Activated effector memory CD4-positive, alpha-beta T cell treated with anti-CD3 and anti-CD28 coated beads, Interleukin-2, amount 50 U/mL, for 16 hours (primary cell): ENCODE data around the gene PPL.
"Not testable (repeated sequence)": the region's sequence is repeated elsewhere in the genome, so short reads cannot be mapped to it uniquely, and the experiment has no call there.

Experiments
- DNase-seq: peaks from one replicate; pipeline ENCODE4 v3.0.0-alpha.2; 2020

Gene PPL

DNA sequence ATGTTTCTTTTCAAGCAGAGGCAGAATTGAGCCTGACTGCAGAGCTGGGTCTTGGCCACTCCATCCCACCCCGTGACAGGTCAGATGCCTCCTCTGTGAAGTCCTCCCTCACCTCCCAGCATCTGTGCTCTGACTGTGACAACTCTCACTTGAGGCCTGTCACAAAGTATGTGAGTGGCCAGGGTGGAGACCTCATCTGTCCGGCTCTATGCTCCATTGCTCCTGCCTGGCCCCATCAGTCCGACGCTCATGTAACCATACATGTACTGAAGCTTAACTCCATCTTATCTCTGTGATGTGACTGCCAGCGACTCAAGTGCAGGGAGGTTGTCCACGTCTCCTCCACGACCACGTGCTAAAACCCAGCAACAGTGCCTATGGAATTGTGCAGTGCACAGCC is 3.5 kb downstream of the PPL start:
- DNase-seq, result no peak

DNA sequence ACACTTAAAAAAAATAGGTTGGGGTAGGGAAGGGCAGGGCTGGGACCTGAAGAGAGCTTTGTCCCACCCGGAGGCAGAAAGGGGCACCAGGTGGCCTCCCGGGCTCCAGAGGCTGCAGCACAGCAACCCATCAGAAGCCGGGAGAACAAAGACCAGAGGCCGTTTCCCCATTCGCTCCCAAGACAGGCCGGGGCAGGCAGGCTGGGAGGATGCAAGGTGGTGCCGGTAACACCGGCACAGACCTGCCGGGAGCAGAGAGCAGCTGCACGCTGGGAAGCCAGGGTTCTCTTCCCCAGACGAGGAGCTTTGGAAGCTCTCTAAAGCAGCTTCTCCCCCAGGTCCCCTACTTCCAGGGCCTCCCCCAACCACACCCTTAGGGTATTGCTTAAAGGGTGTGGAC is 5.6 kb downstream of the PPL start:
- DNase-seq, result no peak

DNA sequence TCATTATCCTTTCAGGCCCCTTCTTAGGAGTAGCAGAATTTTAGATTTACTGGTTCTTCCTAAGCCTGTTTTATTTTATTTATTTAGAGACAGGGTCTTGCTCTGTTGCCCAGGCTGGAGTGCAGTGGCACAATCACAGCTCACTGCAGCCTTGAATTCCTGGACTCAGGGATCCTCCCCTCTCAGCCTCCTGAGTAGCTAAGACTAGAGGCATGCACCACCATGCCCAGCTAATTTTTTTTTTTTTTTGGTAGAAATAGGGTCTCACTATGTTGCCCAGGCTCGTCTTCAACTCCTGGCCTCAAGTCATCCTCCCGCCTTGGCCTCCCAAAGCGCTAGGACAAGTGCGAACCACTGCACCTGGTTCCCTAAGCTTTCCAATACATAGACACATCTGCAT is 7.3 kb downstream of the PPL start:
- not testable (repeated sequence) for DNase-seq

DNA sequence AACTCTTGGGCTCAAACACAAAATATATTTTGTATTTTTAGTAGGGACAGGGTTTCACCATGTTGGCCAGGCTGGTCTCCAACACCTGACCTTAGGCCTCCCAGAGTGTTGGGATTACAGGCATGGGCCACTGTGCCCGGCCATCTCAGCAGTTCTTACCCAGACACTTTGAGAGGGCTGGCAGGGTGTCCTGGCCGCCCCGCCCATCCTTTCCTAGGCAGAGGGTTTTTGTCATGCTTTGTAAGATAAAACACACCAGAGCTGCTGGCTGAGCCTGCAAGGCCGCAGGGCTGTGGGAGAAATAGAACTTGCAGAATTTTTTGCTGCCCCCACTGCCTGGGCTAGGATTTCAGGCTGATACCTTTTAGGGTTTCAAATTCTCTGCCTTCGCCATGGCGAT is 8.7 kb downstream of the PPL start:
- DNase-seq, result no peak

DNA sequence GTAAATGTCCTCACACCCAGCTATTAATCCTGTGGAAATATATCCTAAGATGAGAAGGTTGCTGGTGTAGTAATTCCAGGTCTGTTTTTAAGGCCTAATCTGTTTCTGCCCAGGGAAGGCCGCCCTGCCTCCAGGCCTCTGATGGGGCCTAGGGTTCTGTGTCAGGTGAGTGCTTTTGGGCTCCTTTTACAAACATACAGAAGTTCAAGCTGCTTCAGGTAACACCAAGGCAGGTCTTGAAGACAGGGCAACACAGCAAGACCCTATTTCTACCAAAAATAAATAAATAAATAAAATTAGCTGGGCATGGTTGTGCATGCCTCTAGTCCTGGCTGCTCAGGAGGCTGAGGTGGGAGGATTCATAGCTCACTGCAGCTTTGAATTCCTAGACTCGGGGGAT is 9.3 kb downstream of the PPL start:
- DNase-seq, result no peak

DNA sequence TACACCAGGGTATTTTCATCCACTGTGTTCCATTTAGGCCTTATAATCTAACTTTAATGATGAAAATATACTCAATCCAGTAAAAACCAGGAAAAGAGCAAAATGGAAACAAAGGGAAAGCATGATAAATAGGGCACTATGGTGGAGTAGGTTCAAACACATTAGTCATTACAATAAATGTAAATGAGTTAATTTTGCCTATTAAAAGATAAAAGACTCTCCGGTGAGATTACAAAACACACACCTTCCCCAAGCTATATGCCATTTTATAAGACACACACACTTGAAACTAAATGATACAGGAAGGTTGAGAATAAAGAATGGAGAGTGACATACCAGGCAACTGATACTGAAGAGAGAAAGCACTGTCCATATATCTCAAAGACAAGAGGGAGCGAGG is 10.0 kb downstream of the PPL start:
- DNase-seq, result no peak

DNA sequence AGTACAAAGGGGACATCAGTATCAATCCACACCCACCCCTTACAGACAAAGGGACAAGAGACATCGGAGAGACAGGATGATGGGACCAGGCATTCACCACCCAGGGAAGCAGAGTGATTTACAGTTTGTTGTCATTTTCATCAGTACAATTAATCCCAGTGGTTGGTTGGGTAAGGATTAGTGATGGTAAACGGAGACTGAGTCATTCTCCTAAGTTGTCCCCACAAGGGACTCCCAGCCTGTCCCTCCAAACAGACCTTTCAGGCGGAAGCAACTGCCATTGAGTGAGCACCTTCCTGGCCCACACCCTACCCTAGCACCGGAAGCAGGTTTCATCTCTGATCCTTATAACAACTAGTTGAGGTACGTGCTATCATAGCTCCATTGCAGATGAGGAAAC is 11.2 kb downstream of the PPL start:
- no peak for DNase-seq

DNA sequence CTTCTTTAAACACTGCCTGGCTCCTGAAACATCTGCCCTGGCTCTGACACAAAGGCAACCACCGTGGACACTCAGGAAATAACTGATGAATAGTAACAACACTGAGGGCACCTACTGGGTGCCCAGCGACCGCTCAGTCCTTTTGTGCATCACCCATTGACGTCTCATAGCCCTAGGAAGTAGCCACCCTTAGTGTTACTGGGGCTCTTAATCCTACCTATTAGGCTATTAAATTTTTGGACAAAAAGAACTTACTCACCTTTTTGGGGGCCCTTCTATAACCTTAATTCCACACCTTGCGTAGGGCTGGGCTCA is 11.7 kb downstream of the PPL start:
- no peak for DNase-seq

DNA sequence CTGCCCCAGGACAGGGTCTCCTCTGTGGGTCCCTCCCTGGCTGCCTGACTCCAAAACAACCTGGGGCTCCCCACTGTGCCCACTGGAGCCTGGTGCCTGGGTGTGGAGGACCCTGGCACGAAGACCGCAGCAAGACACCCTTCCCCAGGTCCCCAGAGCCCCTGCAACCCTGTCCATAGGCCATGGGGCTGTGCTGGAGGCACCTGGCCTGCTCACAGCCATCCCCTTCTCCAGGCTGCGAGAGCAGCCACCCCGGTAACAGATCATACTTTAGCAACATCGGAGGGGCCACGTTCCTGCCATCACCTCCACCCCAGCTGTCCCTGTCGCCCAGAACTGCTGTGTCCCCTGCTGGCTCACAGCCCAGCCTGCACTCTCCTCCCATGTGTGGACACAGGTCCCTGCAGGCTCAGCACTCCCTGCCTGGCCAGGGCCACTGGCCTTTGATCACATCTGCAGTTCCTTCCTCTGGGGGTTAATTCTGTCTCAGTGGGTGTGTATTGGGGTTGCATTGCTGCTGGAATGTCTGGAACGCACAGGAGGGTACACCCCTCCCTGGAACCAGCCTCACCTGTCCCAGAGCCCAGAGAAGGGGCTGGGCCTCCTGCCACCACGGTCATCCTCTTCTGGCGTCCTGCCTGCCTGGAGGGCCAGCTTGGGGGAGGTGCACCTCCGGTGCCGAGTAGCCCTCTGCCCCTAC is 12.2 kb downstream of the PPL start:
- no peak for DNase-seq

DNA sequence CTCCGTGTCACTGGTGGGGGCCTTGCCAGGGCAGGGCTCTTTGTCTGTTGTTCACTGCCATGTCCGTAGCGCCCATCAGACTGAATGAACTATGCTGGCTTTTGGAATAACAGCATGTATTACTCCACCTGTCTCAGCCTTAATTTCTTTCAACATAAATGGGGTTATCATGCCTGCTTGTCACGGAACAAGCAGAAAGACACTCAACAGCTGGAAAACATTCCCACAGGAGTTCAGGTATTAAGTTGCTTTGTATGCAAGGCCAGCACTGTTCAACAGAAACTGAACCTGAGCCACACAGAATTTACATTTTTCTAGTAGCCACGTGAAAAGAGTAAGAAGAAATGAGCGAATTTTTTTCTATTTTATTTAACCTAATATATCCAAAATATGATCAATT is 13.1 kb downstream of the PPL start:
- no peak for DNase-seq

DNA sequence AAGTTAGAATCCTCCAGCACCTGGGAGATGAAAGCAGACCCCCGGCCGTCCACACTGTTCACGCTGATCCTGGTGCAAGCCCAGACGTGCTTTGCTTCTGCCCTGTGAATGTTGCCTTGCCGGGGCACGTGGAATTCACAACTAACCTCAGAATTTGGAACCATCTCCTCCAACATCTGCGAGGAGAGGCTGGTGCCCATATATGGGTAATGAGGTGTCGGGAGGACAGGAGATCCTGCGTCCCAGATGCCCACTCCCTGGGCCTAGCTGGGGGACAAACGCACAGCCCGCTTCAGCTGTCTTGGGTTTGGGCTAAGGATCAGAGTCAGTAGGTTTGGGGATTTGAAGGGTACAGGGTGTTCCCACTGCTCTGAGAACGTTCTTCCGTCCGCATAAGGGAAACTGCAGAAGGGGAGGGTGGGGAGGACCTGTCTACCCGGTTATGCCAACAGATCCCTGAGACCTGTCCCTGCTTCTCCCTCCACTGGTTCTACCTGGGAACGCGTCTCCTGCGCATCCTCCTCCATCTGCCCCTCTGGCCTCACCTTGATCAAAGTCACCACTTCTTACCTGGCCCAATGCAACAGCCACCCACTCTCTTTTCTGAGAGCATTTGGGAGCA is 14.1 kb downstream of the PPL start:
- no peak for DNase-seq

DNA sequence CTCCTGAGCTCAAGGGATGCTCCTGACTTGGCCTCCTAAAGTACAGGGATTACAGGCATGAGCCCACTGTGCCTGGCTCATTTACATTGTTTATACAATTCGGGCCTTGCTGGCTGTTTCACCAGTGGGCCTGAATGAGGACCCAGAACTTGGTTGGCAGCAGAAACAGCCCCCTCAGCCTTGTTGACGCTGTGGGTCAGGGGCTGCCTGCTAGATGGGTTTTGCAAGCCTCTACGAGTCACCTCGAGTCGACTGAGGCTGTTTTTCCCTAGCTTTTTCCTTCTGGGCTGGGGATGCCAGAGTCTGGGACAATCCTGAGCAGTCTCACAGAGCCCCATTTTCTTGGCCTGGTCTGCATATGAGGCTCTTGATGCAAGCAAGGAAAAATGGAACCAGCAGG is 16.1 kb downstream of the PPL start:
- no peak for DNase-seq

DNA sequence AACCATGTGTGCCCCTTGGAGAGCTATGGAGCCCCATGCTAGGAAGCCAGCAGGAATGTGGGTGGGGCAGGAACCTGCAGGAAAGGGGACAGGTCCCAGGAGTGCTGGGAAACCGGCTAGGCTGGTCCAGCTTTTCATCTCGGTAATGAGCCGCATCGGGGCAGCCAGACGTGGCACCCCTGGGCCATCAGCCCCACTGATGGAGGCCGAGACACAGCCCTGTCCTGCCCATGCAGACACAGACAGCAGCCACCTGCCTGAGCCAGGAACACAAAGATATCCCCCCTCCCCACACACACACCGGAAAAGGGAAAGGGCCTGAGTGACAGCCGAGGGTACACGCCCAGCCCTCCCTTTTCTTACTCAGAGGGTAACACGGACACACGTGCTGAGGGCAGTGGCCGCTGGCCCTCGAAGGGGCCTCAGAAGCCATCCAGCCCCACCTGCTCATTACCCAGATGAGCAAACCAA is 18.1 kb downstream of the PPL start:
- DNase-seq, result no peak

DNA sequence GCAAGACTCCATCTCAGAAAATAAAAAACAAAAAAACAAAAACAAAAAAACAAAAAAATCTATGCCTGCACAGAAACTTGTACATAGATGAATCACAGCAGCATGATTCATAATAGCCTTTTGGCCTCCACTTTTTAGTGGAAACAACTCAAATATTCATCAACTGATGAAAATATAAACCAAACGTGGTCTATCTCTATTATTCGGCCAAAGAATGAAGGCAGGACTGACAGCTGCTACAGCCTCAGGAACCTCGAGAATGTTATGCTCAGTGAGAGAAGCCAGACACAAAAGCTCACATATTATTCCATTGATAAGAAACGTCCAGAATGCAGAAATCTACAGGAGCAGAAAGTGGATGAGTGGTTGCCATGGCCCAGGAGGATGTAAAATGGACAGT is 19.8 kb downstream of the PPL start:
- no peak for DNase-seq

DNA sequence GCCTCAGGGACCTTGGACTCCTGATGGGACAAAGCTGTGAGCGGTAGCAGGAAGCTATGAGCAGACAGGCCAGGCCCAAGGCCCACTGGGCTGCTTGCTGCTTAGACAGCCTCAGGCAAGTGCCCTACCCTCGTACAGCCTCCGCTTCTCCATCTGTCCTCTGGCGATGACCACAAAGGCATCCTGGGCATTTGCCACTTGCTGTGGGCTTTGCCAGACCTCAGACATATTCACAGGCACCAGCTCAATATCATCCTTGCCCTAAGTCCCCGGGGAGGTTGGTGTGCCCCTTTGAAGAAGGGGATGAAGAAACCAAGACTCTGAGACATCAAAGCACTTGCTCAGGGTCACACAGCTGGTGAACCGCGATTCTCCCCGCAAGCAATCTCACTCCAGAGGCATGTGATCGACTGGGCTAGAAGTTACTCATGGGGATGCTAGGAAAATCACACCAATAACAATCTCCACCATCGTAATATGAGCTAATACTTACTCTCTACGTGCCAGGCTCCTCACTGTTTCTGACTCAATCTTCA is 21.7 kb downstream of the PPL start:
- DNase-seq, result no peak

DNA sequence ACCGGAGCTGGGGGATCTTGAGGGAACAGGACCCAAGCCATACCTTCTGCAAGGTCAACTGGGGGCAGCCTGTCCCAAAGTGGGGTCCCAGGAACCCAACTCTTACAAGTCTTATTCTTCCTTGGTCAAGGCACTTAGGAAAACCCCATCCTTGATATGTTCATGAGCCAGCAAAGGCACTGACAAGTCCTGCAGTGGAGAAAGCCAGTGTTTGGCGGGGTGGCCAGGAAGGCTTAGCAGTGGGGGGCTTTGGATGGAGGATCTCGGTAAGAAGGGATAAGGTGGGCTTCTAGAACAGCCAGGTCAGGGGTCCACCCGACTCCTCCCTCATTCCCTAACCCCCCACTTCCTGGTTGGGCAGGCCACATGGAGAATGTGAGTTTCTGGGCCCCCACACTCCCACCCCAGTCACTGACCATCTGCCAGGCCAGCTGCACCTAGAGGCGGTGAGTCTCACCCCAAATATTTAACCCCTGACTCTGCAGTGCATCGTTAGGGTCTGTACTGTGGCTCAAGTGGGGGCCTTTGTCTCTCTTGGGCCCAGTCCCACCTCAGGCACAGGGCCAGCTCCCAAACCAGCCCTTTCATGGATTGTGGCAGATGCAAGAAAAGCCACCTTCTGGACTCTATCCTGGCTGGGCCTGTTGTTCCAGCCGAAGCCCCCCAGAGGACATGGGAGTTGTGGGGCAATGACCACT is 22.3 kb downstream of the PPL start:
- no peak for DNase-seq

DNA sequence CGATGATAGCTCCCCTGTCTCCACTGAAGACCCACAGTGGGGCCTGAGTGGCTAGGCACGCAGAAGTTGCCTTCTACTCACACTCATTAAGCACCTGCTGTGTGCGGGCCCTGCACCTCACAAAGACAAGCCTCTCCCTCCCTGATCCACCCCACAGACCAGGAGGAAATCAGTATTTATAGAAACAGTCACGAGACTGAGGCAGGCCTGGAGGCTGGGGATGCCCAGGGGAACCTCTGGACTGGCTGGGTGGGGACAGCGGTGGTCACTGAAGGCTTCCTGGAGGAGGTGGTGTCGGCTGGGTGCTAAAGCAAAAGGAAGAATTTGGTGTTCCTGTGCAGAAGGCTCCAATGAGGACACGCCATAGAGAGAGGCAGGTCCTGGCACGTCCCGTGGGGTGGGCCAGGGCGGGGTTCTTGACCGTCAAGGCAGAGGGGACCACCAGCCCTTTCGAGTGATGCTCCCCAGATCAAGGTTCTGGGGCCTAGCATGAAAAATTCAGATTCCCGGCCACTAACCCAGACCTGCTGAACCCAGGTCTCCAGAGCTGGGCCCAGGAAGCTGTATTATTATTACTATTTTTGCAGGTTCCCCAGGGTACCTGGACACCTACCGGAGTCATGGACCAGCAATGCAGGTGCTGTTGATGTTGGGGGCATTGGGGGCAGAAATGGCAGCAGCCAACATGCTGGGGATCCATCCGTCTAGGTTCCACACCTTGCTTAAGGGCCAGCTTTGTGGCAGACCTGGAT is 23.0 kb downstream of the PPL start:
- no peak for DNase-seq

DNA sequence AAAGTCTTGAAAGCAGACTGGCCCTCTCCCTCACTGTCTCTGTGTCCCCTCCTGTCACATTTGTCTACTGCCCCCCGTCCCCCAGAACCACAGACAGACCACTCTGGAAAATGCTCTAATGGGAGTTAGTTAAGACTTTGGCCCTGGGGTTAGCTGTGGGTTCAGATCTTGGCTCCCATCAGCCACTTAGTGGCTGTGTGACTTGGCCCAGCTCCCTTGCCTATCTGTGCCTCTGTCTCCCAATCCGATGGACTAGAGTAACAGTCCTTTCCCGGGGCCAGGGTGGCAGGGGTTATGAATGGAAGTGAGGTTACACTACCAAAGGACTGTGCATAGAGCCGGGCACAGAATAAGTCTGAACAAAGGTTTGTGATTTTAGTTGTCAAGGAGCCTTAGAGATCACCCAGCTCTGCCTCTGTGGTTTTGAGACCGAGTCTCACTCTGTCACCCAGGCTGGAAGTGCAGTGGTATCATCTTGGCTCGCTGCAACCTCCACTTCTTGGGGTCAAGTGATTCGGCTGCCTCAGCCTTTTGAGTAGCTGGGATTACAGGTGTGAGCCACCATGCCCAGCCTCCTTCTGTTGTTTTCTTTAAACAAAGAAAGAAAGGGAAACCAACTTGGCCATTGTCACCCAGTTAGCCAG is 23.7 kb downstream of the PPL start:
- no peak for DNase-seq

DNA sequence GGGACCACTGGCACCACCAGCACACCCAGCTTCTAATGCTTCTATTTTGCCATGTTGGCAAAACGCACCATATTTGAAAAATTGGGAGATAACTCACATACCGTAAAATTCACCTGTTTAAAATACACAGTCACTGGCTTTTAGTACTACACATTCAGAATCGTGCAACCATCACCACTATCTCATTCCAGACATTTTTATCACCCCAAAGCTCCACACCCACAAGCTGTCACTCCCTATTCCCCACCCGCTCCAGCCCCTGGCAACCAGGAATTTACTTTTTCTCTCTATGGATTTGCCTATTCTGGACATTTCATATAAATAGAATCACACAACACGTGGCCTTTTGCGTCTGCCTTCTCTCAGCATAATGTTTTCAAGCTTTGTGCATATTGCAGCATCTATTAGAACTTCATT is 25.0 kb downstream of the PPL start:
- no peak for DNase-seq

DNA sequence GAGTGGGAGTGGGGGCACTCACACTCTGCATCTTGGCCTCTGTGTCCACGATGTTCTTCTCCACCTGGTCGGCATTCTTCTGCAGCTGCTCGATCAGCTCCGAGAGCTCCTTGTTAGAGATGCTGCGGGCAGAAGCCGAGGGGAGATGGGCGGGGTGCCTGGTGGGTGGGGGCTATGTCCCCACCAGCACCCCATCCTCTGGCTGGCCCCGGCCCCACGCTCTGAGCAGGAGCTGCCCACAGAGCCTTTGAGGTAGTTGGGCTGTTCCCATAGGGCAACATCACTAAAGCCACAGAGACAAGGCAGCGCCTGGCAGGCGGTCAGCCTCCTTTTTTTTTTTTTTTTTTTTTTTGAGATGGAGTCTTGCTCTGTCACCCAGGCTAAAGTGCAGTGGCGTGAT is 26.1 kb downstream of the PPL start:
- DNase-seq, result no peak

DNA sequence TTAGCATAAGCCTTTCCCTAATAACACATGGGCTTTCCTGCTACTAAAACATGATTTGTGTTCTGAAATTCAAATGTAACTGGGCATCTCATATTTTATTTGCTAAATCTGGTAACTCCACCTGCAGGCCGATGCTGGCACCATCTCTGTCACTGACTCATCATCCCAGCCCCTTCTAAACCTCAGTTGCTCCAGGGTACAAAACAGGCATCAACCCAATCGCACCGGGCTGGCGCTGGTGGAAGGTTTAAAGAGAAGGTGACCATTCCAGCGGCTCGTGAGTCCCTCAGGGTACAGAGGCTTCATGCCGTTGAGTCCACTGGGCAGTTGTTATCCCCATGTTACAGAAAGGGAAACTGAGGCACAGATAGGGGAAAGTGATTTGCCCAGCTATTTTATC is 27.1 kb downstream of the PPL start:
- DNase-seq, result no peak

DNA sequence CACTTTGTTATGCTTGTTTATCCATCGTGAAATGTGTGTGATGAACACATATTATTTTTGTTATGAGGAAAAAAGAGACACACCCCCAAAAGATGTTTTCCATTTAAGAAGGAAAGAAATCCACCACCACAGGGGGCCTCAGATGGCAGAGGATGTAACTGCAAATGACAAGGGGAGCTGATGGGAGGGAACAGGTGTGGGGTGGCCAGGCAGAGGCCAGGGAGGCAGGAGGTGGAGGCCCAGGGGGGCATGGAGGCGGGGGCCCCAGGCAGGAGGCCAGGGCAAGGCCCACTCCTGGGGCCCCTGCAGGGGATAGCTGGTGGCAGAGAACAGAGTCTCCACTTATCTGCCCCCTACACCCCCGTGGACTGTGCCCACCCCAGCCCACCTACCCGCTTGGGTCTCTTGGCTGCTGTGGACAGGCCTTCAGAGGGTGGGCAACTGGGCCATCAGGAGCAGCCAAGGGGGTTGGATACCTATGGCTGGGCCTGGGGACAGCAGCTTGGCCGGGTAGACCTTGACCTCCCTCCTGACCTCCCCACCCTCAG is 28.0 kb downstream of the PPL start:
- DNase-seq, result no peak
